Subcutaneous adipose tissue (tissue), 4 donors: ENCODE data around the gene ZMYND10. TPM values are rescaled to one million over a fixed set of nuclear protein-coding genes. Genes with fewer than 3 reads are reported as not detected.

ENCODE experiments used
- total RNA-seq, 4 donors: library from RNA; depleted of rRNA; stranded (reverse); fragments of >200 nt; gene quantifications; one replicate each; pipeline ENCODE4 v1.1.0, GENCODE V29; 2016
- TF ChIP-seq, protein P1 (sequence below): fragments of 450-650 bp; IDR thresholded peaks from one replicate; pipeline ENCODE4 v1.5.1; 2016; ENCODE audit warnings: low read depth, mild to moderate bottlenecking, control low read depth, antibody characterized with exemption, moderate library complexity

The ZMYND10 gene
- total RNA-seq, 4 donors from 2014 or later, result 1.5 TPM; not detected in 3

DNA sequence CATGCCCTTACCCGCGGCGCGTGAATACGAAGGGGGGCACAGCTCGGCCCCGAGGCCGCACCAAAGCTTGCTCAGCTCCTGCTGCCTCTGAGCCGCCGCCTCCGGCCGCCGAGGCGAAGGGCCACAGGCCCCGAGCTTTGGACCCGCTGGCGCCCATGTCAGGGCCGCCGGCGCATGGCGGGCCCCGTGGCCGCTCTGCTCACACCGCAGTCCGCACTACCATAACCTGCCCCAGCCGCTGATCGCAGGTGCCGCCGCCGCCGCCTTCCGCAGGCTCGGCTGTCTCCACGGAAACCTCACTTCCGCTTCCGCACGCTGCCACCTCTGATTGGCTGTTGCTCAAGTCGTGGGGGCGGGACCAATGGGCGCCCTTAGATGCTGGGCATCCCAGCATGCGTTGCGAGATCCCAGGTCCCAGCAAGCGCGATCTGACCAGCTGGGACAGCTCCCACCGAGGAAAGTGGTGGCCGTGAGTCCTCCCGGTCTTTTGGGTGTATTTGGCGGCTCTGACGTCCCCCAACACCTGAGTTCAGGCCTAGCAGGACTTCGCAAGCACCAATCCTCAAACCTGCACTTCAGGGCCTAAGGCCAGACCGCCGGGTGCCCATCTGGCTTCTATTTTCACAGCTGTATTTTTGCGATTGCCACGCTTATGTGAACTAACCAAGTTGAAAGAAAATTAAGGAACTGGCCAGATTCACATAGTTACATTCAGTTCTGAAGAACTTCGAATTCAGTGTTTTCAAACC is 17.4 kb downstream of the ZMYND10 start, which contains the start of gene TUSC2:
TSS of gene TUSC2 (minus strand) at position 281 of the 749 bp plus-strand sequence. CDS start at position 157, 124 bp downstream.
- TF ChIP-seq, protein P1, sequence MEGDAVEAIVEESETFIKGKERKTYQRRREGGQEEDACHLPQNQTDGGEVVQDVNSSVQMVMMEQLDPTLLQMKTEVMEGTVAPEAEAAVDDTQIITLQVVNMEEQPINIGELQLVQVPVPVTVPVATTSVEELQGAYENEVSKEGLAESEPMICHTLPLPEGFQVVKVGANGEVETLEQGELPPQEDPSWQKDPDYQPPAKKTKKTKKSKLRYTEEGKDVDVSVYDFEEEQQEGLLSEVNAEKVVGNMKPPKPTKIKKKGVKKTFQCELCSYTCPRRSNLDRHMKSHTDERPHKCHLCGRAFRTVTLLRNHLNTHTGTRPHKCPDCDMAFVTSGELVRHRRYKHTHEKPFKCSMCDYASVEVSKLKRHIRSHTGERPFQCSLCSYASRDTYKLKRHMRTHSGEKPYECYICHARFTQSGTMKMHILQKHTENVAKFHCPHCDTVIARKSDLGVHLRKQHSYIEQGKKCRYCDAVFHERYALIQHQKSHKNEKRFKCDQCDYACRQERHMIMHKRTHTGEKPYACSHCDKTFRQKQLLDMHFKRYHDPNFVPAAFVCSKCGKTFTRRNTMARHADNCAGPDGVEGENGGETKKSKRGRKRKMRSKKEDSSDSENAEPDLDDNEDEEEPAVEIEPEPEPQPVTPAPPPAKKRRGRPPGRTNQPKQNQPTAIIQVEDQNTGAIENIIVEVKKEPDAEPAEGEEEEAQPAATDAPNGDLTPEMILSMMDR, result no peak

DNA sequence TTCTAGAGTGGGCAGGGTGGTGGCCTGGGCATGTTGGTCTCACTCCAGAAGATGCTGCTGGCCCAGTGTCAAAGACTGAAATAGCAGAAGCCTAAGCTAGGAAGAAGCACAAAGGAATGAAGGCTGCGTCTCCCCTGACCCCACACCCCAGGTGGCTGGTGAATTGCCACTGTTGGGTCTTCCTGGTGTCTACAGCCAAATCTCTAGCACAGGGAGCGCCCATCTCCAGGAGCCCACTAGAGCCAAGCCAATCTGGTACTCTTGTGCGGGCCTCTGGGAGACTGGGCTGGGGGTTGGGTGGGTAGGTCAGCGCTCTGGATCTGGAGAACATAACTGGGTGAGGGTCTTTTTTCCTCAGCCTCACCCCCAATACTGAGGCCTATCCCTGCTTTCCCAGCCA is 18.4 kb downstream of the ZMYND10 start:
- TF ChIP-seq, protein P1, result no peak

DNA sequence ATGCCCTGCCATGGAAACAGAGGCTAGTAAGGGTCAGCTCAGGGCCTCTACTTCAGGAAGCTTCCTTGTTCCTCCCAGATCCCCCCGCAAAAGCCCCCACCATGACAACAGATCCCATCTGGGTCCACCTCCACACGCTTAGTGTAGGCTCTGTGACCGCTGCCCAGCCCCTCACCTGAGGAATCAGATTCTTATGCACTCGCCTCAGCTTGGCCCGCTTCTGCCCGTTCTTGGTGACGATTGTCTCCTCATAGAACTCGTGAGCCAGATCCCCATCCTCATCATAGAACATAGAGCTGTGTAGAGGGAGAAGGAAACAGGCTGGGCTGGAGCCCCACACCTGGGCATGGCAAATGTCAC is 19.4 kb downstream of the ZMYND10 start:
- TF ChIP-seq, protein P1, result no peak

DNA sequence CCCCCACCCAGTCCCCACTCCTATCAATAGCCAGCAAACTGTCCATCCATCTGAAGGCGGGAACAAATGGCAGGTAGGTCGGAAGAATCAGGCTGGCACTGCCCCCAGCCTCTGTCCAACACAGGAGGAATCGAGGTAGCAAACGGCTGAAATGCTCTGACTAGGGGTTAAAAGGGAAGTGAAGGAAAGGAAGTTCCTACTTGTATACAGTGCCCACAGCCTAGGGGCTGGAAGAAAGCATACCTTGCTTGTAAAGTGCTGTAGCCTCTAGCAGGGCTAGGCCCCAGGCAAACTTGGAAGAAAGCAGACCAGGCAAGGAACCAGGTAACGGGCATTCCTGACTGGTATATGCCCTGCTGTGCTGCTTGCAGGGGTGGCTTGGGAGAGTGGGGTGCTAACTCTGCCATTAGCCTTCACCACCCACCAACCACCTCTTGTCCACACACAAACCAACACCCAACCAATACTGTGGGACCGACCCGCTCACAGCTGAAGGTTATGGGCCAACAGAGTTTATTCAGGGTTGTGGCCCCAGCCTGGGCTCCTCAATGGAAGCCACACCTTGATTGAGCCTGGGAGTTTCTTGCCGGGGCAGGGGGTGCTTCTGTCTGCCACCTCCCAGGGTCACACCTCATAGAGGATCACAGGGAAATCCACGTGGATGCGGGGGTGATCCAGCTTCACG is 19.9 kb downstream of the ZMYND10 start:
- TF ChIP-seq, protein P1, result no peak

DNA sequence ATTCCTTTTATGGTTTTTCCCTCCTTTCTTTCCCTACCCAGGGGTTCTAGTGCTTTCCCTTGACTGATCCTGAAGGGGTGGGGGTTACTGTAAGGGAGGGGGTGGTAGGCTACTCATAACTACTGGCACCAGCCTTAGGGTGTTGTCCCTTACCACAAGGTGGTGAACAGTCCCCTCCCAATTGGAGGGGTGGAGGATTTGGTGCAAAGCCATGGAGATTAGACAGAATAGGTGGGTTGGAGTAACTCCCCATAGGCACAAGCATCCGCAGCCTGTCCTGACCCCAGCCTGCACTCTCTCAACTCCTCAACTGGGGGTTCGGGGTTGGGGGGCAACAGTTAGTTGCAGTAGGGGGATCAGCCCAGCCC is 20.4 kb downstream of the ZMYND10 start:
- TF ChIP-seq, protein P1, result no peak

DNA sequence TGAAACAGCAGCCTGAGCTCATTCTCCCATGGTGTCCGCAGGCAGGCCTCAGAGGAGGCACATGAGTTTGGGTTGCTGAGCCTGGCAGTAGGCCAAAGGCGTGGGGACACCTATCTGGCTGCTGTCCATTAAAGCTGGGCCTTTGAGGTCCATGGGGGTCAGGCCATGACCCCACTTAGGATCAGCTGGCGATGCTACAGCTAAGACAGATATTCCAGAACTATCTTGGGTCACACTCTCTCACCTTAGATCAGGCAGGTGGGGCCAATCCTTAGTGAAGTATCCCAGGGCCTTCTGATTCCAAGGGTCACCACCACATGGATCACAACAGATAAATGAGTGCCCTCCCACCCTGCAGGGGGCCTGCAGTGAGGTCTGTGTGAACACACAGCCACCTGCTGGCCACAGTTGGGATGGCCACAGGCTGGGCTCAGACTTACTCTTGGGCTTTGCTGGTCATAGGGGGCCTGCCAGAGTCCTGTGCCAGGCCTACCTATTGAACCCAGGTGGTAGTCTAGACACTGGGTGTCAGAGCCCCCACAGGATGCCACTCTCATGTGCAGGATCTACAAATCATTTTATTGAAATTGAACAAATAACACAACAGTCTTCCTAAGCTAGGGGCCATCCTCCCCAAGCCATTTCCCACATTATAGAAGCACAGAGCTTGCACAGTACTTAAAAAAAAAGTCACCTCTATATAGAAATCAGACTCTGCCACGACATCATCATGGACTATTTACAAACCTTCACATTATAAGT is 21.0 kb downstream of the ZMYND10 start:
- TF ChIP-seq, protein P1, result no peak
